Fibroblast of the aortic adventitia (primary cell): ENCODE measurements around the gene PAX1. TPM values are rescaled to one million over a fixed set of nuclear protein-coding genes. Genes with fewer than 3 reads are reported as not detected.

ENCODE experiments used
- DNase-seq: peaks from one replicate; pipeline ENCODE4 v3.0.0-alpha.2; 2010; ENCODE audit warnings: low read depth
- H3K4me3 ChIP-seq: 2 replicates; pipeline ENCODE4 v1.5.1; 2011; ENCODE audit warnings: low read depth, mild to moderate bottlenecking, control low read depth, low read length, moderate library complexity
- CTCF ChIP-seq: IDR thresholded peaks from 2 replicates; pipeline ENCODE4 v1.5.1; 2011; ENCODE audit warnings: mild to moderate bottlenecking, low read length, control low read depth, inconsistent platforms; ENCODE audit not compliant: insufficient read depth
- total RNA-seq: library from RNA; depleted of rRNA; stranded (reverse); fragments of >200 nt; gene quantifications from 2 replicates; pipeline ENCODE4 v1.2.3, GENCODE V29; 2012; ENCODE audit warnings: low replicate concordance

The PAX1 gene
- total RNA-seq, 1 donor = not detected

- no peak overlapping the region for H3K4me3 ChIP-seq
- no peak for TF ChIP-seq CTCF
- no peak for DNase-seq
Measured at GRCh38 chr20:21685981-21686380, 19.5 kb upstream of the PAX1 start.

GRCh38 chr20:21693322-21693721 is 12.1 kb upstream of the PAX1 start:
- no peak for DNase-seq
- no peak for TF ChIP-seq CTCF
- no peak overlapping the region for H3K4me3 ChIP-seq

- TF ChIP-seq CTCF = no peak
- no peak overlapping the region for H3K4me3 ChIP-seq
- DNase-seq = no peak
Measured at GRCh38 chr20:21698494-21699215, 6.8 kb upstream of the PAX1 start.

- TF ChIP-seq CTCF = no peak
- DNase-seq = no peak
- H3K4me3 ChIP-seq = no peak overlapping the region
Measured at GRCh38 chr20:21699216-21699508, 6.3 kb upstream of the PAX1 start.

- TF ChIP-seq CTCF = no peak
- H3K4me3 ChIP-seq = no peak overlapping the region
- DNase-seq = no peak
Measured at GRCh38 chr20:21701171-21701876, 4.1 kb upstream of the PAX1 start.

GRCh38 chr20:21702016-21702415 is 3.4 kb upstream of the PAX1 start:
- TF ChIP-seq CTCF = no peak
- no peak for DNase-seq
- H3K4me3 ChIP-seq = no peak overlapping the region
